GM19193 (cell line): ENCODE results near the gene IZUMO1.

Experiments used
- POLR2A ChIP-seq: IDR thresholded peaks from 4 replicates; pipeline ENCODE4 v1.6.1; 2011; ENCODE audit not compliant: insufficient read depth, insufficient read length; ENCODE audit errors: extremely low read depth

The IZUMO1 gene

DNA sequence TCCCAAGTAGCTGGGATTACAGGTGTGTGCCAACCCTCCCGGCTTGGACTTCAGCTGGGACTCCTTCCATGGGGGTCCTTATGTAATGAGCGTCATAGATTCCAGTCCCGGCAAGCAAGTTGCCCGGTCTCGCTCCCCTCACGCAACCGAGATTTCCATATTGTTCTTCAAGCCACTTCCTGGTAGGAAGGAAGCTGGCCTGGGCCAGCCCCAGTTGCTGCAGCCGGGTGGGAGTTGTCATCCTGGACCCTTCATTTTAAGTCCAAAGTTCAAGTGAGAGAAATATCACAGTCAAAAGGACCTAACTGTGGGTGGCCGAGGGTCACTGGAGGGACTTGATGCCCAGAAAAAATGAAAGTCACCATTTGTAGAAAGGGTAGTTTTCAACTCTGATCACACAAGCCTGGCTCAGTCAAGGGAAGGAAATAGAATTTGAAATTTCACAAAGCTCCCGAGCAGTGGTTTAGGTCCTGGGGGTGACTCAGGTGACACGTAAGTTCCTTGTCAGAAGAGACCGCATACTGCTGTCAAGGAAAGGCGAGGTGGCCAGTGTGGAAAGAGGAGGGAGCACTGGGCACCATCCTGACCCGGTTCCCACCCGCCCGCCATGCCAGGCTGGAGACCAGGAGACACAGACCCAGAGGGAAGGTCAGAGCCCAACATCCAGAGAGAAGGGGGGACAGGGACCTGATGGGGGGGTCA is 13.9 kb upstream of the IZUMO1 start:
- TF ChIP-seq POLR2A: no peak

DNA sequence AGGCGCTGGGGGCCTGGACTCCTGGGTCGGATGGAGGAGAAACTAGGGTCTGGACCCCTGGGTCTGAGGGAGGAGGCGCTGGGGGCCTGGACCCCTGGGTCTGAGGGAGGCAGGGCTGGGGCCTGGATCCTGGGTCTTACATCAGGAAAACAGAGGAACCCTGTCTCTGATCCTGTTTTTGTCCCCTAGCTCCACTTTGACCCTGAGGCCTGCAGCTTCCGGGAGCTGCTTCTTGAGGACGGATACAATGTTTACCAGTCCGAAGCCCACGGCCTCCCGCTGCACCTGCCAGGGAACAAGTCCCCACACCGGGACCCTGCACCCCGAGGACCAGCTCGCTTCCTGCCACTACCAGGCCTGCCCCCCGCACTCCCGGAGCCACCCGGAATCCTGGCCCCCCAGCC is 11.0 kb upstream of the IZUMO1 start:
- TF ChIP-seq POLR2A: no peak

DNA sequence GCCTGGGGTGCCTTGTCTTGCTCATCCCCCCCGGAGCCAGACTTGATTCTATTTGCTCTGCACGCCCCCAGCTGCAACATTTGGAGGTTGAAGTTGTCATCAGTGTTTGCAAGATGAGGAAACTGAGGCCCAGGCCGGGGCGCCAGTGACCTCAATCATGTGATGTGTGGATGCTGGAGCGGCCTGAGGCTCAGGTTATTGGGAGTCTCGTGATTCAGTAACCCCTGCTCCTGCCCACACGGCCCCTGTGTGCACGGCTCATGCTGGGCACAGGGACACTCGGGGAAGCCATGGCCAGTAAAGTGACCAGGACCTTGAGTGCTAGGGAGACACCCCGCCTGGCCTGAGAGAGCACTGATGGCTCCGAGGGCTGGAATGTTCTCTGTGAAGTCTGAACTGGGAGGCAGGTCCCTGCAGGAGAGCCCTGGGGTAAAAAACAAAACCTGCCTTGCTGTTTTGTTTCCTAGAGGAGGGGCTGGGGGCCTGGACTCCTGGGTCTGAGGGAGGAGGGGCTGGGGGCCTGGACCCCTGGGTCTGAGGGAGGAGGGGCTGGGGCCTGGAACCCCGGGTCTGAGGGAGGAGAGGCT is 10.5 kb upstream of the IZUMO1 start:
- TF ChIP-seq POLR2A: no peak

DNA sequence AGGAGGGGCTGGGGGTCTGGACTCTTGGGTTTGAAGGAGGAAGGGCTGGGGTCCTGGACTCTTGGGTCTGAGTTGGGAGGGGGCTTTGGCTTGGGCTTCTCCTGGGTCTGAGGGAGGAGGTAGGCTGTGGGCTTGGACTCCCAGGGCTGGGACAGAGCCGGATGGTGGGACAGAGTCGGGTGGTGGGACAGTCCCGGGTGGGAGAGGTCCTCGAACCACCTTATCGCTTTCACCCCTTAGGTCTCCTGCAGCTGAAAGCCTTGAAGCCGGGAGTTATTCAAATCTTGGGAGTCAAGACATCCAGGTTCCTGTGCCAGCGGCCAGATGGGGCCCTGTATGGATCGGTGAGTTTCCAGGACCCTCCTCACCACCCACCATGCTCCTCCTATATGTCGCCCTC is 10.0 kb upstream of the IZUMO1 start:
- no peak for TF ChIP-seq POLR2A

DNA sequence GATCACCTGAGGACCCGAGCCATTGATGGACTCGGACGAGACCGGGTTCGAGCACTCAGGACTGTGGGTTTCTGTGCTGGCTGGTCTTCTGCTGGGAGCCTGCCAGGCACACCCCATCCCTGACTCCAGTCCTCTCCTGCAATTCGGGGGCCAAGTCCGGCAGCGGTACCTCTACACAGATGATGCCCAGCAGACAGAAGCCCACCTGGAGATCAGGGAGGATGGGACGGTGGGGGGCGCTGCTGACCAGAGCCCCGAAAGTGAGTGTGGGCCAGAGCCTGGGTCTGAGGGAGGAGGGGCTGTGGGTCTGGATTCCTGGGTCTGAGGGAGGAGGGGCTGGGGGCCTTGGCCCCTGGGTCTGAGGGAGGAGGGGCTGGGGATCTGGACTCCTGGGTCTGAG is 9.5 kb upstream of the IZUMO1 start:
- no peak for TF ChIP-seq POLR2A

DNA sequence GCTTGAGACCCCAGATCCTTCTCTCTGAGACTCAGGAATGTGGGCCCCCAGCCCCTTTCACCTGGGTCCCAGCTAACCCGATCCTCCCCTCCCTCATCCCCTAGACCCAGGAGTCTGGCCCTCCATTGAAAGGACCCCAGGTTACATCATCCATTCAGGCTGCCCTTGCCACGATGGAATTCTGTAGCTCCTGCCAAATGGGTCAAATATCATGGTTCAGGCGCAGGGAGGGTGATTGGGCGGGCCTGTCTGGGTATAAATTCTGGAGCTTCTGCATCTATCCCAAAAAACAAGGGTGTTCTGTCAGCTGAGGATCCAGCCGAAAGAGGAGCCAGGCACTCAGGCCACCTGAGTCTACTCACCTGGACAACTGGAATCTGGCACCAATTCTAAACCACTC is 9.1 kb upstream of the IZUMO1 start:
- TF ChIP-seq POLR2A: no peak

DNA sequence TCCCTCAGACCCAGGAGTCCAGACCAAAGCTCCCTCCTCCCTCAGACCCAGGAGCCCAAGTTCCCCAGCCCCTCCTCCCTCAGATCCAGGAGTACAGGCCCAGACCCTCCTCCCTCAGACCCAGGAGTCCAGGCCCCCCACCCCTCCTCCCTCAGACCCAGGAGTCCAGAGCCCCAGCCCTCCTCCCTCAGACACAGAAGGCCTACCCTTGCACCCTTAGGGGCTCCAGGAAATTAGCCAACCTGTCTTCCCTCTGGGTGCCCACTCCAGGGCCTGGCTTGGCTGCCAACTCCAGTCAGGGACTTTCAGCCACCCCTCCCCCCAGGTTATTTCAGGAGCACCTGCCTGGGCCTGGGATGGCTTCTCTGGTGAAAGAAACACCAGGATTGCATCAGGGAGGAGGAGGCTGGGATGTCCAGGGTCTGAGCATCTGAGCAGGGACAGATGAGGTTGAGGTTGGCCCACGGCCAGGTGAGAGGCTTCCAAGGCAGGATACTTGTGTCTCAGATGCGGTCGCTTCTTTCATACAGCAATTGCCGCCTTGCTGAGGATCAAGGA is 8.5 kb upstream of the IZUMO1 start, which contains the start of gene FGF21:
Gene FGF21 (plus strand): TSS at position 441 of the 558 bp plus-strand sequence. CDS start 713 bp downstream, outside the sequence.
- no peak for TF ChIP-seq POLR2A

DNA sequence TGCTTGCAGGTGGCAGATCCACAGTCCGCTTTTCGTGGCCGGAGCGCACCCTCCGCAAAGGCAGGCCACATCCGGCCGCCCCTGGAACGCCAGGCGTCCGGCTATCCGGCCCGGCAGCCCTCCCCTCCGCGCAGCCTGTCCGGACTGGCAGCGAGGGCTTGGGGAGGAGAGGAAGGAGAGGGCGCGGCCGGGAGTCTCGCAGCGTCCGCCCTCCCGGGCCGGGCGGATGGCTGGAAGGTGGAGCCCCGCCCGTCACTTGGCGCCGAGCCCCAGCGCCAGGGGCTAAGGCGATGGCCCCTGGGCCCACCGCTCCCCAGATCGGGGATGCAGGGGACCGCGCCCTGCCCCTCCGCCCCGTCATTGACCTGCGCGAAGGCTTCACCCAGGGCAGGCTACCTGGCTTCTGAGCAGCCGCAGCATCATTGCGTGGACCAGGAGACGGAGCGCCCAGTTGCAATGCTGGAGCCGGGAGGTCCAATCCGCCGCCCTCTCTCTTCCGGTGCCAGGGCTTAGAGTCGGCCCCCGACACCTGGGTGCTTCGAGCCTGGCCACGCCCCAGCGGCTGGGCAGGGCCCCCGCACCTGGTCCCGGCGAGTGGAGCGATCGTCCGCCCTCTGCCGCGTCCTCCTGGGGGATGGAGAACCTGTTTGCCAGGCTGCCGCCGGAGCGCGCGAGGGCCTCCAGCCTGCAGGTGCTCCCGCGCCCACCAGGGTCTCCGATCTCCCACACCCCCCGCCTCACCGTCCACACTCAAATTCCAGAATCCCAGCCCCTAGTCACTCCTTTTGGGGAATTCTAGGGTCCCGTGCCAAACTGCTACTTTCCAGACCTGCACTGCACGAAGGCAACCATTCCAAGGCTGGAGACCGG is 6.0 kb upstream of the IZUMO1 start, which contains the start of gene FUT1:
Gene FUT1 (minus strand): TSS at position 146 of the 870 bp plus-strand sequence. CDS start 1,360 bp downstream, outside the sequence.
- no peak for TF ChIP-seq POLR2A

DNA sequence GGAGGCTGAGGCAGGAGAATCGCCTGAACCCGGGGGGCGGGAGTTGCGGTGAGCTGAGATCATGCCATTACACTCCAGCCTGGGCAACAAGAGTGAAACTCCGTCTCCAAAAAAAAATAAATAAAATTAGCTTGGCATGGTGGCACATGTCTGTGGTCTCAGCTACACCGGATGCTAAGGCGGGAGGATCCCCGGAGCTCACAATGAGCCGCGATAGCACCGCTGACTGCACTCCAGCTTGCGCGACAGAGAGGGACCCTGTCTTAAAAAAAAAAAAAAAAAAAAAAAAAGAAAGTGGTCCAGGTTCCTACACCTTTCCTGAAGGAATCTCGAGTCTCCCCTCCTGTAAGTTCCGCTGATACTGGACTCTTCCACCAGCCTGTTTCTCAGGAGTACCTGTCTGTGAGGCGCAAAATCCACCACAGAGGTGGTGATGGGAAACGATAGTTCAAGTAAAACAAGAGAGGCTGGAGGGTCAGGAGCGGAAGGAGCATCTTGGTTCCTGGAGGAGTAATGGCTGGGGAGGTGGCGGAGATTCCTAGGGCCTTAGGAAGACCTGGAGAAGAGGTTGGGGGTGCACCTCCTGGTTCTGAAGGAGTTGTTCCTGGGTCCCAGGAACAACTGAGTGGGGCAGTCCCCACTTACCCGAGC is 5.3 kb upstream of the IZUMO1 start:
- no peak for TF ChIP-seq POLR2A

DNA sequence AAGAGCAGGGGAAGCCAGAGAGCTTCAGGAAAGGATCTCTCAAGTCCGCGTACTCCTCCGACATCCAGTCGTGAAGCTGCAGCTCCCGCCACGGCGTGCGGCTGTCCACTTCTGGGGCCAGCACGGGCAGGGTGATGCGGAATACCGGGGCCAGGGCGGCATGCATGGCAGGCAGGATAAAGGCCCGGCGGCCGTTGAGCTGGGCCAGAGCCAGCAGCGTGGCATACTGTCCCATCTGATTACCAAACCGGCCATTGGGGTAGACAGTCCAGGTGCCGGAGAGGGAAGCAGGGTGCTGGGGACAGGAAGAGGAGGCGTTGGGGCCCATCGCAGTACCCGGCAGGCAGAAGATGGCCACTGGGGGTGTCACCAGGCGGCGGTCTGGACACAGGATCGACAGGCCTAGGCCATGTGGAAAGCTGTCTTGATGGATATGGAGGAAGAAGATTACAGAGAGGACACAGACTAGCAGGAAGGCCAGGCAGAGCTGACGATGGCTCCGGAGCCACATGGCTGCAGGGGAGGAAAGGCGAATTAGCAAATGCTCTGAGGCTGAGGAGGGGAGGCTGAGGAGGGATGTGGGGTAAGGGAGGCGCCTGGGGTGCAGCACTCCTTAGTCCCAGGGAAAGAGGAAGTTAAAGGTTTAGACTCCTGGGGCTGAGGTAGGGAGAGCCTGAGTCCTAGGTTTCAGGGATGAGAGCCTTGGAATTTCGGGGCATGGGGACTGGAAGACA is 4.2 kb upstream of the IZUMO1 start:
- TF ChIP-seq POLR2A: no peak

DNA sequence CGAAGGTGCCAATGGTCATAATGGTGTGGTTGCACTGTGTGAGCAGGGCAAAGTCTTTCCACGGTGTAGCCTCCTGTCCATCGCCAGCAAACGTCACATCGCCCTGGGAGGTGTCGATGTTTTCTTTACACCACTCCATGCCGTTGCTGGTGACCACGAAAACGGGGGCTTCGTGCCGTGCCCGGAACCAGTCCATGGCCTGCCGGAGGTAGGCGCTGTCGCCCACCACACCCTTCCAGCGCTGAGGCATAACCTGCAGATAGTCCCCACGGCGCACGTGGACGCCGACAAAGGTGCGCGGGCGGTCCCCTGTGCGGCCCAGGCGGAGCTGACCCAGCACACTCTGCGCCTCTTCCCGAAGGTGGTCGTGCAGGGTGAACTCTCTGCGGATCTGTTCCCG is 3.6 kb upstream of the IZUMO1 start:
- TF ChIP-seq POLR2A: no peak

DNA sequence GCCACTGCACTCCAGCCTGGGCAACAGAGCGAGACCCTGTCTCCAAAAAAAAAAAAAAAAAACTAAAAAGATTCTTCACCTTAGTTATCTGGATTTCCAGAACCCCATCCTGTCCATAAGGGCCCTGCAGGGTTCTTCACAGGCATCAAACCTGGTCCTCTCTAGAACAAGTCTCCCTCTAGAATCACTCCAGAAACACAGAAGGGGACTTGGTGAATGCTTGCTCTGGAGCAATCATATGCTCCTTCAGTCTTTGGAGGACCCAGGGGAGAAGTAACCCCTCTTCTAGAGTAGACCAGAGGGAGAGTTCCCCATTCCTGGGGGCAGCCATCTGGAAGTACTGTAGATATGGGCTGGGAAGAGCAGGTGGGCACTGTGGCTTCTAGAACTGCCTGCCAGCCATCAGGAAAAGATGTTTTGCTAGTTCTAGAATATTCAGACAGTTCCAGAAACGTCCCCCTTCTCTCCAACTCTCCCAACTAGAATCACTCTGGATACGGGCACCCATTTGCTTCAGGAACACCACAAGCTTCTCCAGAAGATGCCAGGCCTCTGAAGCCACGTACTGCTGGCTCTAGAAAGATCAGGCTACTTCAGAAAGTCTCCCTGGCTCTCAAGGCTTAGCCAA is 3.0 kb upstream of the IZUMO1 start:
- TF ChIP-seq POLR2A: no peak

DNA sequence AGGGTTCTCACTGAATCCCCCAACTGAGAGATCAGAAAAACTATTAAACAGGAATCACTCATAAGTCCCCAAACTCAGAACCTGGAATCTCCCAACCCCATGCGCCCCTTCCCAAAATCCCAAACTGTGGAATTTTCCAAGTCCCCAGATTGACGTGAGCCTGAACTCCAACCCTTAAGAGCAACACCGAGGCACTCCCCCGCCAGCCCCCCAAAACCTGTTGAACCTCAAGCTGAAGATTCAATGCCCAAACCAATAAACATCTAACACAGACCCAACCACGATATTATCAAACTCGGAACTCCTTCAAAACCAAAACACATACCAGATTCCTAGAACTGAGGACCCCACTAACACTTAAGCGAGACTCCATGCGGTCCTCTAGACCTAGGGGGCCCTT is 599 bp downstream of the IZUMO1 start:
- TF ChIP-seq POLR2A: no peak
